GM13976 (cell line): Measurements from ENCODE around the gene IRF9.
A peak's percentile ranks its signal among the peaks of the same experiment; 100 is the strongest.

ENCODE experiments used
- DNase-seq: peaks from one replicate; pipeline ENCODE4 v3.0.0; 2012; ENCODE audit warnings: low spot score
- in situ Hi-C: fragments of 300-500 bp; cut with MboI; formaldehyde crosslinking; loops from one replicate; pipeline ENCODE4 v1.12.0; 2022; ENCODE audit warnings: low sequenced_read_pairs, mixed read lengths, inconsistent platforms; ENCODE audit not compliant: unreplicated experiment
- TF ChIP-seq, protein P1 (sequence below): IDR thresholded peaks from 2 replicates; pipeline ENCODE4 v1.5.1; 2012; ENCODE audit warnings: borderline replicate concordance, mild to moderate bottlenecking; ENCODE audit not compliant: insufficient read depth; ENCODE audit errors: extremely low read depth, missing control alignments, control extremely low read depth

IRF9 gene

DNA sequence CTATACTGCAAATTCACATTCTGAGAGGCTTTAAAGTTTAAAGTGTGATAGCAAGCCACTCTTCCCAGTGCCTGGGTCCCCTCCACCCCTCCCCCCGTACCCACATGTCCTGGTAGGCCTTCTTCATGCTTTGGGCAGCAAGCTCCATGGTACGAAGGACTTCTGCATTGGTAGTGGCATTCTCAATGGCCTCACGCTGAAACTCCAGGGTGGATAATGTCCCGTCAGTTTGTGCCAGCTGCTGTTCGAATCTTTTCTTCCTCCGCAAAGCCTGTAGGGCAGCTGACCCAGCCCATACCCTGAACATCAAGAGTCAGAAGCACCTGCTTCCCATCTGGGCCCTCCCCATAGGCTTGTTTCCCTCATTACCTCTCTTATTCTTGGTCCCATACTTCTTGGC is 50.2 kb downstream of the IRF9 start:
- in situ Hi-C loops: no loop called here

DNA sequence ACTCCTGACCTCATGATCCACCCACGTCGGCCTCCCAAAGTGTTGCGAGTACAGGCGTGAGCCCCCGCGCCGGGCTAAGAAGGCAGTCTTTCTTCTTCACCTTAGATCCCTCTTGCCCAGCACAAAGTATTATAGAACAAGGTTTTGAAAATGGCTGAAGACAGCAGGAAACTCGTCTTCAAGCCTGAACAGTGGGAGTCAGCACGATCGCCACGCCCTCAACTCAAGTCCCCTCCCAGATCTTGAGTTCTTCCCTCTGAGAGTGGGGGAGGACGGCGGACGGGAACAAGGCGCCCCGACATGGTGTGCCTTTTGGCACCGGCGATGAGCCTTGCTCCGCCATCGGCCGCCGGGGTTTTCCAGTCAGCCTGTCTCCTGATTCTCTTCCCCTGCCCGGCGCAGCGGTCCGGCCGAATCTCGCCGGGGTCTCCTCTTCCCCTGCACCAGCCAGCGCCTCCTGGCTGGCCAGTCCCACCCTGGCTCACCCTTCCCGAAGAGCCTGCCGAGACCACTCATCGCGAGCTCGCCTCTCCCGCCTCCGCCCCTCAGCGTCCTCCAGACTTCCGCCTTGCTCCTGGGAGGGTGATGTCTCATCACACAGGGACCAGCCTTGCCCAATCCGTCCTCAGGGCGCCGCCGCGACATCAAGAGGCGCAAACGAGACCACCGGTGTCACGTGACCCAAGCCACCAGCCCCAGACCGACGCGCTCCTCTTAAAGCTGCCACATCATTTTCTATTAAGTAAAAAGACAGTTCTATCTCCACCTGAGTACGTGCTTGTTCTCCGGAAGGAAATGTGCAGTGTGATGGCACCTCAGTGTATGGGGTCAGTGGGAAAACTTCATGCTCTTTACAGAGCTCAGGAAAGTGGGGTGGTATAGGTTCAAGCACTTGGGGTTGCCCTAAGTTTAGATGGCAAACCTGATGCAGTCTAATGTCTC is 52.1 kb downstream of the IRF9 start, which contains the start of gene CHMP4A:
TSS of gene CHMP4A (minus strand) at position 565 of the 942 bp plus-strand sequence. CDS start at position 516, 49 bp downstream.
- DNase-seq: peak; percentile 97
- in situ Hi-C loops: no loop called here
- TF ChIP-seq, protein P1, sequence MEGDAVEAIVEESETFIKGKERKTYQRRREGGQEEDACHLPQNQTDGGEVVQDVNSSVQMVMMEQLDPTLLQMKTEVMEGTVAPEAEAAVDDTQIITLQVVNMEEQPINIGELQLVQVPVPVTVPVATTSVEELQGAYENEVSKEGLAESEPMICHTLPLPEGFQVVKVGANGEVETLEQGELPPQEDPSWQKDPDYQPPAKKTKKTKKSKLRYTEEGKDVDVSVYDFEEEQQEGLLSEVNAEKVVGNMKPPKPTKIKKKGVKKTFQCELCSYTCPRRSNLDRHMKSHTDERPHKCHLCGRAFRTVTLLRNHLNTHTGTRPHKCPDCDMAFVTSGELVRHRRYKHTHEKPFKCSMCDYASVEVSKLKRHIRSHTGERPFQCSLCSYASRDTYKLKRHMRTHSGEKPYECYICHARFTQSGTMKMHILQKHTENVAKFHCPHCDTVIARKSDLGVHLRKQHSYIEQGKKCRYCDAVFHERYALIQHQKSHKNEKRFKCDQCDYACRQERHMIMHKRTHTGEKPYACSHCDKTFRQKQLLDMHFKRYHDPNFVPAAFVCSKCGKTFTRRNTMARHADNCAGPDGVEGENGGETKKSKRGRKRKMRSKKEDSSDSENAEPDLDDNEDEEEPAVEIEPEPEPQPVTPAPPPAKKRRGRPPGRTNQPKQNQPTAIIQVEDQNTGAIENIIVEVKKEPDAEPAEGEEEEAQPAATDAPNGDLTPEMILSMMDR: no peak

More for the DNA sequence above, 50.2 kb downstream of the IRF9 start:
- TF ChIP-seq, protein P1: no peak
- DNase-seq: no peak

DNA sequence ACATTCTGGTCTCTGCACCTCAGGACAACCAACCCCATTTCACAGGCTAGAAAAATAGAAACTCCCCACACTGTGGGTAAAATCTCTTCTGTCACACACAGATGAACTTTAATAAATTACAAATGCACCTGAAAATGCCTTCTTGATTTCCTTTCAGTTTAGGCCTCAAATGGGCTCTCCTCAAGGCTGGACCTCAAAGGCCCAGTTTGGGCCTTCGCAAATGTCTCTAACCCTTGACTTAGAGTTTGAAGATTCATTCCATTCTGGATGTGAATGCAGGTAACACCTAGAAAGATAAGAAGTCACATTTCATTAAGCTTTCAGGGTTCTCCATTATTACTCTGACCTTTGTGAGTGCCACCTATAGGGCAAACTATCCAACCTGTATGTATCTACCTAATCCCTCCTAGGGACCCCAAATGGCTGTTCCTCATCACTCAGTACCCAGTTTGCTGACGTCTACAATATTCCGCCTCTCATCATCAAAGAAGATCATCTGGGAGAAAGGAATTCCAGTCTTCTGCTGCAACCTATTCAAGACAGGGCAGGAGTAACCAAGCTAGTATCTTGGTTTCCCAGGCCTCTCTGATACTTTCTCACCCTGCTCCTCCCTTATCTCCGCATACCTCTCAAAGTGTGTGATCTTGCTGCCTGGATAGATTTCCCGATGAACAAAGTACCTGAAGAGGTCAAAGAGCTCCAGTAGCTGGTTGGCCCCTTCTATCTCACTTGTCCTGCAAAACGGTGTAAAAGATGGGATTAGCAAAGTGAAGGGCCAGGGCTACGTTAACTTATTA is 53.0 kb downstream of the IRF9 start:
- no peak for DNase-seq
- in situ Hi-C loops: no loop called here
- TF ChIP-seq, protein P1: no peak

DNA sequence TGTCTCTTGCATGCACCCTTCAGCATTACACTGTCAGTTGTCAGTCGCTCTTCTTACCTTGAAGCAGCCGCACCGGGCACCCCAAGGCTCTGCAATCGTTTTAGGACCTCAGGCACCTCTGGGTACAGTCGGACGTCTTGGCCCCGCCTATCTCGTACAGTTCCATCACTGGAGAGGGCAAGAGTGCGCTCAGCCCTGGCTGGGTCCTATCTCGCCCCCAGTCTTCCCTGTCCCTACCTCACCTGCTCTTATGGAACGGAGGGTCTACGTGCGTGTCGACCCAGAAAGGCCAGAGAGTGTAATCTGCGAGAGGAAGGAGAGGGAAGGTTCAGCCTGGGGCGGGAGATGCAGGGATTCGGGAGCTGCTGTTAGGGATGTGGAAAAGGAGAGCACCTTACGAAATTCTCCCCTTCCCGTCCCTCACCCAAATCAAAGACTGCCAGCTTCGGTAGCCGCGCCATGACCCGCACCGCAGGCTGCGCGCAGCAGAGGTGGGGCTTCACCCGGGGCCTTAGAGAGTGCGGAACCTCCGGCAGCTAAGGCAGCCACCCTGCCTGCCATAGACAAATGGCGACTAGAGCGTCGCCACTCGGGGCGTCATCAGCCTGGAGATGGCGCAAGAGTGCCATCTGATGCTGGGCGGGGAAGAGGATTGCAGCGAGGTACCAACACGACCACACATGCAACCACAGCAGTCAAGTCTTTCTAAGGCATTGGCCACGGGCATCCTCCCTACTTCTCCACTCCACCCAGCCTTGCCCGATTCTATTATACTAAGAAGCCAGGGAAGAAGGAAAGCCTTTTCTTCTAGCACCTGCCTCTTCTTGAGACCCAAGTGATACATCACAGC is 54.7 kb downstream of the IRF9 start, which contains the start of gene MDP1:
TSS of gene MDP1 (minus strand) at position 572 of the 850 bp plus-strand sequence. CDS start at position 461, 111 bp downstream.
- in situ Hi-C loops: no loop called here
- TF ChIP-seq, protein P1: peak; percentile 92
- peak; percentile 89 for DNase-seq
